ENCODE results near the gene COX6B2.
"Not testable (repeated sequence)": the region's sequence is repeated elsewhere in the genome, so short reads cannot be mapped to it uniquely, and the experiment has no call there.

COX6B2 gene

DNA sequence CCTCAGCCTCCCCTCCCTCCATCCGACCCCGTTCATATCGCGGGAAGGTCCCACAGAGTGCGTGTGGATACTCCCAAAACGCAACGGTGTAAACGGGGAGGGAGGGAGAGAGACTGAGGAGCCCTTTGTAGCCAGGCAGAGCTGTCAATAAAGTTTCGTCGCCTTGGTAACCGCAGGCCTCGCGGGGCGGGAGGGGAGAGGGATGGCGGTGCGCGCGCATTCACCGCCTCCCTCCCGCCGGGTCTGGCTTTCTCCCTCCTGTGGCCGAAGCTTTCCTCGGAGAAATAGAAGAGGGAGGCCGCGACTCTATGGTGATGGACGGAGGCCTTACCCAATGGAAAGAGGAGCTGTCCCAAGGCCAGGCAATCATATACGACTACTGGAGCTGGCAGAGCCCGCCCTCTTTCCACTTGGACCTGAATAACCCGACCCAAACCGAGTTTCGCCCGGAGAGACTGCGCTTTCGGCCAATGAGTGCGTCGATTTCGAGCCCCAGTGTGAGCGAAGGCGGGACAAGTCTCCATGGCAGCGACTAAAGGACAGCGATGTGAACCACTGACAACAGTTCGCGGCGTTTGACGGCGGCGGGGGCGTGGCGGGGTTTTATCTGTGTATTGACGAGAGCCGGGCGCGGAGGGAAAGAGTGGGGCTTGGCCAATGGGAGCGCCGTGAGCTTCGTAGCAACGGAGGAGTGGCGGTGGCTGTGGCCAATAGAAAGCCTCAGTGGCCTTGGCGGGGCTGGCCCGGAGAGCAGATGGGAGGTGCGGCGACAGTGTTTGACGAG lies 15.2 kb downstream of the COX6B2 start, which contains the start of gene KMT5C:
Gene KMT5C (plus strand): TSS at position 772 of the 784 bp plus-strand sequence. CDS start 2,061 bp downstream, outside the sequence.
- DNase-seq (ENCODE audit: extremely low read depth, low read depth), result peak; percentile 100
- TF ChIP-seq, protein P1, sequence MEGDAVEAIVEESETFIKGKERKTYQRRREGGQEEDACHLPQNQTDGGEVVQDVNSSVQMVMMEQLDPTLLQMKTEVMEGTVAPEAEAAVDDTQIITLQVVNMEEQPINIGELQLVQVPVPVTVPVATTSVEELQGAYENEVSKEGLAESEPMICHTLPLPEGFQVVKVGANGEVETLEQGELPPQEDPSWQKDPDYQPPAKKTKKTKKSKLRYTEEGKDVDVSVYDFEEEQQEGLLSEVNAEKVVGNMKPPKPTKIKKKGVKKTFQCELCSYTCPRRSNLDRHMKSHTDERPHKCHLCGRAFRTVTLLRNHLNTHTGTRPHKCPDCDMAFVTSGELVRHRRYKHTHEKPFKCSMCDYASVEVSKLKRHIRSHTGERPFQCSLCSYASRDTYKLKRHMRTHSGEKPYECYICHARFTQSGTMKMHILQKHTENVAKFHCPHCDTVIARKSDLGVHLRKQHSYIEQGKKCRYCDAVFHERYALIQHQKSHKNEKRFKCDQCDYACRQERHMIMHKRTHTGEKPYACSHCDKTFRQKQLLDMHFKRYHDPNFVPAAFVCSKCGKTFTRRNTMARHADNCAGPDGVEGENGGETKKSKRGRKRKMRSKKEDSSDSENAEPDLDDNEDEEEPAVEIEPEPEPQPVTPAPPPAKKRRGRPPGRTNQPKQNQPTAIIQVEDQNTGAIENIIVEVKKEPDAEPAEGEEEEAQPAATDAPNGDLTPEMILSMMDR (IDR thresholded peaks at IDR 0.05; ENCODE audit: low read depth, low read length, missing control alignments), result peak; percentile 24

DNA sequence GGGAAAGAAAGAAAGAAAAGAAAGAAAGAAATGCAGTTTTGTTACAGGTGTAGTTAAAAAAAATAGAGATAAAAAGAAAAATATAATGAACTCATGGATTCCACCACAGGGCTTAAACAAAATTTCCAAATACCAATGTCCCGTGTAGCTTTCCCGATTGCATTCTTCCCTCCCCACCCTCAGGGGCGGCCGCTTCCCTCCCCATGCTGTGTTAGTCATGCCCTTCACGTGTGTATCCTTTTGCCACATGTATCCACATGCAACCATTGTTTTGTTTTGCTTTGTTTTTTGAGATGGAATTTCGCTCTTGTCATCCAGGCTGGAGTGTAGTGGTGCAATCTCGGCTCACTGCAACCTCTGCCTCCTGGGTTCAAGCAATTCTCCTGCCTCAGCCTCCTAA lies 18.4 kb downstream of the COX6B2 start:
- no peak for DNase-seq (ENCODE audit: extremely low read depth, low read depth)
- TF ChIP-seq, protein P1 (IDR thresholded peaks at IDR 0.05; ENCODE audit: low read depth, low read length, missing control alignments), result no peak
- H3K4me3 ChIP-seq (replicated peaks; ENCODE audit: low read depth, low read length), result no peak overlapping the region

More for the DNA sequence above, 15.2 kb downstream of the COX6B2 start, which contains the start of gene KMT5C:
- H3K4me3 ChIP-seq (replicated peaks; ENCODE audit: low read depth, low read length), result peak within 1 kb of the TSS; percentile 67

GRCh38 chr19:55333870-55334269 lies 20.6 kb downstream of the COX6B2 start:
- no peak overlapping the region for H3K4me3 ChIP-seq (replicated peaks; ENCODE audit: low read depth, low read length)
- TF ChIP-seq, protein P1 (IDR thresholded peaks at IDR 0.05; ENCODE audit: low read depth, low read length, missing control alignments), result no peak
- DNase-seq (ENCODE audit: extremely low read depth, low read depth), result no peak

DNA sequence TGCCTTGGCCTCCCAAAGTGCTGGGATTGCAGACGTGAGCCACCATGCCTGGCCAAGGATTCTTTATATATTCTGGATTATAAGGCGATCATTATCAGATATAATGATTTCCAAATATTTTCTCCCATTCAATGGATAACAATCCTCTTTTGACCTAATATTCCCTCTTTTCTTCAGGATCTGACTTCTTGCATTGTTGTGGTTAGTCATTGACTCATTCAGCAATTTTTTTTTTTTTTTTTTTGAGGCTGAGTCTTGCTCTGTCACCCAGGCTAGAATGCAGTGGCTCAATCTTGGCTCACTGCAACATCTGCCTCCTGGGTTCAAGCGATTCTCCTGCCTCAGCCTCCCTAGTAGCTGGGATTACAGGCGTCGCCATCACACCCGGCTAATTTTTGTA lies 24.7 kb downstream of the COX6B2 start:
- H3K4me3 ChIP-seq (replicated peaks; ENCODE audit: low read depth, low read length); DNase-seq (ENCODE audit: extremely low read depth, low read depth): not testable (repeated sequence)

DNA sequence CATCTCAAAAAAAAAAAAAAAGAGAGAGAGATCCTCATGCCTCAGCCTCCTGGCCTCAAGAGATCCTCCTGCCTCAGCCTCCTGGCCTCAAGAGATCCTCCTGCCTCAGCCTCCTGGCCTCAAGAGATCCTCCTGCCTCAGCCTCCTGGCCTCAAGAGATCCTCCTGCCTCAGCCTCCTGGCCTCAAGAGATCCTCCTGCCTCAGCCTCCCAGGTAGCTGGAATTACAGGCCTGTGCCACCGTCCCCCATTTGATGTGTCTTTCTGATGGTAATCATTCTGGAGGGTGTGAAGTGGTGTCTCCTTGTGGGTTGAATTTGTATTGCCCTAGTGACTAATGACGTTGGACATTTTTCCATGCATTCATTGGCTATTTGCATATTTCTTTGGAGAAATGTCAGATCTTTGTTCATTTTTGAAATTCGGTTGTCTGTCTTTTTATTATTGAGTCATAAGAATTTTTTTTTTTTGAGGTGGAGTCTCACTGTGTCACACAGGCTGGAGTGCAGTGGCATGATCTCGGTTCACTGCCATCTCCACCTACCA lies 25.7 kb downstream of the COX6B2 start:
- H3K4me3 ChIP-seq (replicated peaks; ENCODE audit: low read depth, low read length); DNase-seq (ENCODE audit: extremely low read depth, low read depth): not testable (repeated sequence)

- H3K4me3 ChIP-seq (replicated peaks; ENCODE audit: low read depth, low read length), result no peak within 1 kb of the TSS
- TF ChIP-seq, protein P1 (IDR thresholded peaks at IDR 0.05; ENCODE audit: low read depth, low read length, missing control alignments), result no peak
- no peak for DNase-seq (ENCODE audit: extremely low read depth, low read depth)
These were observed 29.3 kb downstream of the COX6B2 start, which contains the start of gene TMEM150B for GRCh38 chr19:55325172-55325571. Gene TMEM150B (minus strand): TSS chr19:55325341. CDS start chr19:55321036, 4,305 bp downstream.

- DNase-seq (ENCODE audit: extremely low read depth, low read depth), result no peak
- TF ChIP-seq, protein P1 (IDR thresholded peaks at IDR 0.05; ENCODE audit: low read depth, low read length, missing control alignments), result no peak
- no peak overlapping the region for H3K4me3 ChIP-seq (replicated peaks; ENCODE audit: low read depth, low read length)
These were observed 29.9 kb downstream of the COX6B2 start for GRCh38 chr19:55324662-55325061.
